Measurements from ENCODE around the gene SLC35G3. TPM values are rescaled to one million over a fixed set of nuclear protein-coding genes. Genes with fewer than 3 reads are reported as not detected.

The SLC35G3 gene
- total RNA-seq, 1 experiment from 2014 or later: not detected

DNA sequence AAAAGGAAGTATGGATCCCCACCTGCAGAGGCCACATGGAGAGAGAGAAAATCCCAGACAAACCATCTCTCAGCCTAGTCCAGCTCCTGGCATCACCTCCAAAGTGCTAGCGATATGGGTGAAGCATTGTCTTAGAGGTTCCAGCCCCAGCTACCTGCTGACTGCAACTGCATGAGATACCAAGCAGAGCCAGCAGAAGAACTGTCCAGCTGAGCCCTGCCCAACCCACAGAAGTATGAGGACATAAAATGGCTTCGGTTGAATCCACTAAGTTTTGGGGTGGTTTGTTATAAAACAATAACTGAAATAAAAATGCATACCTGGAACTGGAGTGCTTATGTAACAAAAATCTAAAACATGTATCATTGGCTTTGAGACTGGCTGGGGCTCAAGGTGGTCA, 28.3 kb upstream of the SLC35G3 start:
- Mint-ChIP-seq H3K4me1 (no peaks in the 10 kb centered on the region), H3K4me3 (no peak overlapping the region), H3K27ac (no peak overlapping the region), H3K27me3 (ENCODE audit: low read depth) (peaks cover 3% of the 10 kb centered on the region; the same call in 1 of the 2 replicates), H3K36me3 (ENCODE audit: insufficient read depth in 1 of 3, low read depth in 3 of 3) (no peaks in the 10 kb centered on the region), H3K9me3 (peaks cover 4 to 9% of the 10 kb centered on the region in 2 experiments; a peak in 3 of 5 replicates)
- Histone ChIP-seq H2BK15ac (ENCODE audit: low read depth, low read length) (no peak overlapping the region), H3K4me1 (ENCODE audit: insufficient read depth, low read length) (no peaks in the 10 kb centered on the region), H3K9ac (ENCODE audit: extremely low read depth, insufficient read length, low read length) (no peak overlapping the region), H2BK12ac (ENCODE audit: insufficient read length, low read depth, low read length) (no peak overlapping the region), H3K18ac (ENCODE audit: insufficient read length, low read depth, low read length) (no peak overlapping the region), H4K8ac (replicated peaks; ENCODE audit: insufficient read length, low read depth, low read length) (no peak overlapping the region), H3K27me3 (ENCODE audit: insufficient read depth, low read length) (no peaks in the 10 kb centered on the region), H2AK5ac (ENCODE audit: insufficient read length, low read length) (no peak overlapping the region), H4K5ac (ENCODE audit: insufficient read length, low read depth, low read length) (no peak overlapping the region), H3K9me3 (ENCODE audit: control insufficient read depth, low read depth, low read length) (no peaks in the 10 kb centered on the region), H3K23ac (ENCODE audit: insufficient read length, low read depth, low read length) (no peak overlapping the region), H2AFZ (ENCODE audit: low read length) (no peak overlapping the region), H3K14ac (ENCODE audit: insufficient read depth, low read length) (no peak overlapping the region), H3K4ac (ENCODE audit: low read depth, low read length) (no peak overlapping the region), H2BK120ac (ENCODE audit: low read depth, low read length, poor library complexity, severe bottlenecking) (no peak overlapping the region), H4K20me1 (ENCODE audit: control insufficient read depth, insufficient read depth, insufficient read length) (no peaks in the 10 kb centered on the region), H3K23me2 (ENCODE audit: insufficient read length, low read depth, low read length, poor library complexity, severe bottlenecking) (no peaks in the 10 kb centered on the region), H3T11ph (ENCODE audit: low read length) (no peak overlapping the region), H2BK5ac (ENCODE audit: insufficient read length, low read length) (no peak overlapping the region), H3K4me2 (ENCODE audit: insufficient read depth, insufficient read length, low read length) (no peak overlapping the region), H3K56ac (ENCODE audit: insufficient read length, low read depth, low read length) (no peak overlapping the region), H2BK20ac (ENCODE audit: low read depth, low read length, poor library complexity, severe bottlenecking) (no peak overlapping the region), H3K79me2 (ENCODE audit: insufficient read depth, low read length) (no peaks in the 10 kb centered on the region), H4K91ac (ENCODE audit: insufficient read length, low read depth, low read length) (no peak overlapping the region), H3K27ac (ENCODE audit: insufficient read length, low read depth, low read length) (no peak overlapping the region), H3K79me1 (ENCODE audit: insufficient read depth, low read depth, low read length, poor library complexity, severe bottlenecking) (no peaks in the 10 kb centered on the region)
- TF ChIP-seq, protein P1, sequence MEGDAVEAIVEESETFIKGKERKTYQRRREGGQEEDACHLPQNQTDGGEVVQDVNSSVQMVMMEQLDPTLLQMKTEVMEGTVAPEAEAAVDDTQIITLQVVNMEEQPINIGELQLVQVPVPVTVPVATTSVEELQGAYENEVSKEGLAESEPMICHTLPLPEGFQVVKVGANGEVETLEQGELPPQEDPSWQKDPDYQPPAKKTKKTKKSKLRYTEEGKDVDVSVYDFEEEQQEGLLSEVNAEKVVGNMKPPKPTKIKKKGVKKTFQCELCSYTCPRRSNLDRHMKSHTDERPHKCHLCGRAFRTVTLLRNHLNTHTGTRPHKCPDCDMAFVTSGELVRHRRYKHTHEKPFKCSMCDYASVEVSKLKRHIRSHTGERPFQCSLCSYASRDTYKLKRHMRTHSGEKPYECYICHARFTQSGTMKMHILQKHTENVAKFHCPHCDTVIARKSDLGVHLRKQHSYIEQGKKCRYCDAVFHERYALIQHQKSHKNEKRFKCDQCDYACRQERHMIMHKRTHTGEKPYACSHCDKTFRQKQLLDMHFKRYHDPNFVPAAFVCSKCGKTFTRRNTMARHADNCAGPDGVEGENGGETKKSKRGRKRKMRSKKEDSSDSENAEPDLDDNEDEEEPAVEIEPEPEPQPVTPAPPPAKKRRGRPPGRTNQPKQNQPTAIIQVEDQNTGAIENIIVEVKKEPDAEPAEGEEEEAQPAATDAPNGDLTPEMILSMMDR (conservative IDR thresholded peaks at IDR 0.05): no peak
- no peak for DNase-seq
- no CpG with 5 or more reads among the region's 2 CpGs for WGBS (ENCODE audit: extremely low coverage, insufficient read length, low lambda C conversion rate)

All from H9 (cell line).